H1 (cell line): ENCODE measurements around the gene PCID2. TPM values are rescaled to one million over a fixed set of nuclear protein-coding genes. Genes with fewer than 3 reads are reported as not detected.

Experiments
- CTCF ChIA-PET: fragments of 300-600 bp; sonication (Branson Sonifier 250); formaldehyde crosslinking; loops from one replicate; lab custom pipeline; 2021; ENCODE audit not compliant: partially characterized antibody; lab: Charles Lee
- POLR2A ChIA-PET: fragments of 300-600 bp; sonication (Branson Sonifier 250); formaldehyde crosslinking; loops from one replicate; lab custom pipeline; 2021; ENCODE audit warnings: inconsistent platforms; ENCODE audit not compliant: partially characterized antibody; lab: Charles Lee
- DNase-seq, 2 experiments: peaks; one replicate each; pipeline versions ENCODE4 v3.0.0 to v3.0.0-alpha.2; 2010 to 2022; ENCODE audit warnings: low spot score in 2 of 2, low read depth in 1 of 2, mixed read lengths in 1 of 2
- FAIRE-seq: peaks from 2 replicates; lab custom pipeline; 2011; peaks lifted over from hg19 to GRCh38; lab: Jason Lieb, UNC
- H2AFZ ChIP-seq: 2 replicates; pipeline ENCODE4 v1.8.1; 2012; ENCODE audit warnings: low read length, inconsistent platforms
- H2AK5ac ChIP-seq: 2 replicates; pipeline ENCODE4 v1.6.1; 2013; ENCODE audit warnings: low read depth, low read length
- H2BK120ac ChIP-seq: replicated peaks from 2 replicates; pipeline ENCODE3; 2013; ENCODE audit warnings: low read depth, low read length, inconsistent platforms
- H2BK12ac ChIP-seq: 2 replicates; pipeline ENCODE4 v1.6.1; 2013; ENCODE audit warnings: low read depth, low read length
- H2BK15ac ChIP-seq: 2 replicates; pipeline ENCODE4 v1.6.1; 2013; ENCODE audit warnings: low read length
- H2BK20ac ChIP-seq: 2 replicates; pipeline ENCODE4 v1.6.1; 2013; ENCODE audit warnings: low read length
- H2BK5ac ChIP-seq: 2 replicates; pipeline ENCODE4 v1.6.1; 2013; ENCODE audit warnings: low read depth, low read length
- H3K14ac ChIP-seq: 2 replicates; pipeline ENCODE4 v1.6.1; 2013; ENCODE audit warnings: inconsistent platforms; ENCODE audit not compliant: insufficient read length
- H3K18ac ChIP-seq: 2 replicates; pipeline ENCODE4 v1.6.1; 2013; ENCODE audit warnings: low read length; ENCODE audit errors: extremely low read depth
- H3K23ac ChIP-seq: 2 replicates; pipeline ENCODE4 v1.6.1; 2013; ENCODE audit warnings: inconsistent platforms; ENCODE audit not compliant: insufficient read length
- H3K23me2 ChIP-seq: 2 replicates; pipeline ENCODE4 v1.6.1; 2013; ENCODE audit warnings: low read depth, low read length
- H3K27ac ChIP-seq: 2 replicates; pipeline ENCODE4 v1.6.1; 2011; ENCODE audit warnings: low read depth, low read length, inconsistent platforms
- H3K27me3 ChIP-seq, 4 experiments: replicated peaks in 1 of 4; 1 replicate in 1 of 4; 2 replicates in 3 of 4; pipeline versions ENCODE4 v1.6.1 to v1.8.1; 2011 to 2013; ENCODE audit warnings: low read length in 3 of 4, mild to moderate bottlenecking in 3 of 4, inconsistent platforms in 2 of 4, mixed read lengths in 2 of 4, moderate library complexity in 1 of 4; ENCODE audit not compliant: control insufficient read depth in 3 of 4, insufficient read depth in 3 of 4; ENCODE audit errors: extremely low read depth in 1 of 4
- H3K36me3 ChIP-seq, 4 experiments: 2 replicates each; pipeline versions ENCODE4 v1.6.1 to v1.8.1; 2011 to 2013; ENCODE audit warnings: mild to moderate bottlenecking in 4 of 4, low read length in 3 of 4, moderate library complexity in 2 of 4, control low read depth in 1 of 4, inconsistent platforms in 1 of 4; ENCODE audit not compliant: insufficient read depth in 4 of 4, control insufficient read depth in 2 of 4
- H3K4ac ChIP-seq: replicated peaks from 2 replicates; pipeline ENCODE3; 2013; ENCODE audit warnings: low read length, low read depth, mixed read lengths, inconsistent platforms; ENCODE audit not compliant: insufficient read length
- H3K4me1 ChIP-seq, 4 experiments: replicated peaks in 1 of 4; 1 replicate in 1 of 4; 2 replicates in 3 of 4; pipeline versions ENCODE4 v1.6.1 to v1.8.1; 2011 to 2013; ENCODE audit warnings: low read length in 3 of 4, inconsistent platforms in 2 of 4, mixed read lengths in 1 of 4; ENCODE audit not compliant: insufficient read depth in 4 of 4, control insufficient read depth in 3 of 4
- H3K4me2 ChIP-seq, 2 experiments: 2 replicates each; pipeline versions ENCODE4 v1.6.1 to v1.8.1; 2011 to 2013; ENCODE audit warnings: low read depth in 2 of 2, low read length in 2 of 2, control low read depth in 1 of 2, inconsistent platforms in 1 of 2, mild to moderate bottlenecking in 1 of 2; ENCODE audit not compliant: insufficient read depth in 1 of 2
- H3K4me3 ChIP-seq, 4 experiments: fragments of 200-600, 300-600 bp in 1 of 4; sonication (generic), shearing (Covaris generic), sonication (Bioruptor Twin) in 1 of 4; 2 replicates each; pipeline versions ENCODE4 v1.5.1 to v1.8.1; 2011 to 2016; ENCODE audit warnings: low read length in 4 of 4, low read depth in 3 of 4, control low read depth in 2 of 4, inconsistent platforms in 2 of 4, mild to moderate bottlenecking in 2 of 4, mixed read lengths in 1 of 4, moderate library complexity in 1 of 4; ENCODE audit not compliant: insufficient read depth in 2 of 4; ENCODE audit errors: extremely low read depth in 1 of 4
- H3K56ac ChIP-seq: replicated peaks from 2 replicates; pipeline ENCODE3; 2013; ENCODE audit warnings: low read depth, mild to moderate bottlenecking, mixed read lengths, low read length, inconsistent platforms; ENCODE audit not compliant: insufficient read length
- H3K79me1 ChIP-seq: 2 replicates; pipeline ENCODE4 v1.6.1; 2013; ENCODE audit warnings: low read depth, low read length, control low read depth
- H3K79me2 ChIP-seq, 2 experiments: 2 replicates each; pipeline versions ENCODE4 v1.6.1 to v1.8.1; 2012 to 2013; ENCODE audit warnings: low read length in 2 of 2, mild to moderate bottlenecking in 2 of 2, inconsistent platforms in 1 of 2; ENCODE audit not compliant: insufficient read depth in 2 of 2, control insufficient read depth in 1 of 2
- H3K9ac ChIP-seq, 4 experiments: replicated peaks in 1 of 4; 1 replicate in 1 of 4; 2 replicates in 3 of 4; pipeline versions ENCODE4 v1.6.1 to v1.8.1; 2011 to 2013; ENCODE audit warnings: low read depth in 3 of 4, low read length in 3 of 4, control low read depth in 2 of 4, mild to moderate bottlenecking in 2 of 4, moderate library complexity in 2 of 4, inconsistent platforms in 1 of 4; ENCODE audit errors: extremely low read depth in 1 of 4
- H3K9me3 ChIP-seq, 2 experiments: 2 replicates each; pipeline versions ENCODE4 v1.6.1 to v1.8.1; 2012 to 2013; ENCODE audit warnings: mild to moderate bottlenecking in 2 of 2, moderate library complexity in 2 of 2, control low read depth in 1 of 2, inconsistent platforms in 1 of 2, low read depth in 1 of 2, low read length in 1 of 2, mixed read lengths in 1 of 2; ENCODE audit not compliant: insufficient read depth in 2 of 2
- H4K20me1 ChIP-seq, 2 experiments: replicated peaks in 1 of 2; 2 replicates each; pipeline versions ENCODE3 to v1.8.1; 2011 to 2013; ENCODE audit warnings: inconsistent platforms in 2 of 2, low read length in 2 of 2, mild to moderate bottlenecking in 1 of 2; ENCODE audit not compliant: insufficient read depth in 2 of 2, control insufficient read depth in 1 of 2
- H4K5ac ChIP-seq: 2 replicates; pipeline ENCODE4 v1.6.1; 2013; ENCODE audit warnings: low read length, low read depth, mixed read lengths, inconsistent platforms; ENCODE audit not compliant: insufficient read length
- H4K8ac ChIP-seq: 2 replicates; pipeline ENCODE4 v1.8.0; 2013; ENCODE audit warnings: mild to moderate bottlenecking, moderate library complexity, low read length, inconsistent platforms; ENCODE audit not compliant: insufficient read depth; ENCODE audit errors: extremely low read depth
- H4K91ac ChIP-seq: replicated peaks from 2 replicates; pipeline ENCODE3; 2013; ENCODE audit warnings: low read length, mixed read lengths, inconsistent platforms; ENCODE audit not compliant: insufficient read length
- ASH2L ChIP-seq: fragments of 200-600, 300-600 bp; sonication (generic); IDR thresholded peaks from one replicate; pipeline ENCODE4 v1.7.1; 2017; ENCODE audit warnings: low read length
- CBX5 ChIP-seq: fragments of 300-800, 300-1000 bp; sonication (generic); IDR thresholded peaks from 2 replicates; pipeline ENCODE4 v1.7.1; 2016; ENCODE audit warnings: antibody characterized with exemption, low read length, low read depth
- CEBPB ChIP-seq: IDR thresholded peaks from 2 replicates; pipeline ENCODE4 v1.6.1; 2012; ENCODE audit warnings: low read depth, low read length
- CTBP2 ChIP-seq: IDR thresholded peaks from 2 replicates; pipeline ENCODE4 v1.7.0; 2011; ENCODE audit warnings: borderline replicate concordance, mild to moderate bottlenecking, moderate library complexity, mixed read lengths, low read length; ENCODE audit not compliant: insufficient read depth, insufficient read length
- KDM4A ChIP-seq: IDR thresholded peaks from one replicate; pipeline ENCODE4 v1.7.1; 2012; ENCODE audit warnings: low read depth, mild to moderate bottlenecking, moderate library complexity, low read length, inconsistent platforms; ENCODE audit not compliant: severe bottlenecking
- KDM5A ChIP-seq: fragments of 200-600 bp; IDR thresholded peaks from 2 replicates; pipeline ENCODE4 v1.7.1; 2012; ENCODE audit warnings: mild to moderate bottlenecking, low read length, inconsistent platforms, mixed read lengths
- MAFK ChIP-seq: IDR thresholded peaks from 2 replicates; pipeline ENCODE4 v1.6.1; 2012; ENCODE audit warnings: low read depth, mild to moderate bottlenecking, improper control_type of control experiment, low read length
- RBBP5 ChIP-seq: IDR thresholded peaks from 2 replicates; pipeline ENCODE4 v1.7.1; 2012; ENCODE audit warnings: low read depth, mild to moderate bottlenecking, inconsistent platforms, low read length, moderate library complexity, borderline replicate concordance
- RXRA ChIP-seq: IDR thresholded peaks from 2 replicates; pipeline ENCODE4 v1.6.1; 2011; ENCODE audit warnings: low read depth, mild to moderate bottlenecking, low read length, moderate library complexity; ENCODE audit not compliant: insufficient read depth
- SP2 ChIP-seq: IDR thresholded peaks from 2 replicates; pipeline ENCODE4 v1.6.1; 2012; ENCODE audit warnings: mild to moderate bottlenecking, low read length, inconsistent platforms
- SP4 ChIP-seq: IDR thresholded peaks from 2 replicates; pipeline ENCODE4 v1.6.1; 2012; ENCODE audit warnings: low read length, inconsistent platforms
- SUZ12 ChIP-seq: fragments of 200-600 bp; sonication (generic); IDR thresholded peaks from 2 replicates; pipeline ENCODE4 v1.6.1; 2012; ENCODE audit warnings: mild to moderate bottlenecking, inconsistent platforms, low read length, moderate library complexity, mixed read lengths
- TAF7 ChIP-seq: optimal IDR thresholded peaks from 2 replicates; pipeline ENCODE3; 2011; ENCODE audit warnings: low read depth, mild to moderate bottlenecking, inconsistent platforms, low read length, moderate library complexity, borderline replicate concordance
- YY1 ChIP-seq: IDR thresholded peaks from 2 replicates; pipeline ENCODE4 v1.6.1; 2011; ENCODE audit warnings: low read depth, mild to moderate bottlenecking, low read length
- ZNF274 ChIP-seq: IDR thresholded peaks from 2 replicates; pipeline ENCODE4 v1.7.0; 2012; ENCODE audit warnings: low read length, borderline replicate concordance; ENCODE audit errors: extremely low read depth
- WGBS, 2 experiments: shearing (Covaris generic) in 1 of 2; methylation state at CpG; one replicate each; pipeline versions ENCODE4 v1.1.6 to v1.1.7; 2013 to 2015; ENCODE audit warnings: low lambda C conversion rate in 2 of 2, mixed read lengths in 2 of 2, inconsistent platforms in 1 of 2, low coverage in 1 of 2, missing lambda C conversion rate in 1 of 2; ENCODE audit not compliant: insufficient replicate concordance in 2 of 2, insufficient coverage in 1 of 2, insufficient read length in 1 of 2; ENCODE audit errors: extremely low coverage in 1 of 2, missing lambda C conversion rate in 1 of 2; 5-methylcytosine and 5-hydroxymethylcytosine counted together
- polyA plus RNA-seq, 7 experiments: library from polyadenylated mRNA; depleted of rRNA in 3 of 7; stranded (reverse) in 5 of 7; unstranded in 2 of 7; fragments of >200 nt in 5 of 7; fragments of 200-250 nt in 2 of 7; gene quantifications; 1 replicate in 5 of 7; 2 replicates in 1 of 7; 4 replicates in 1 of 7; pipeline versions ENCODE4 v1.2.1 to v1.2.3, GENCODE V29; 2011 to 2013; ENCODE audit warnings: missing spikeins in 2 of 7, mixed read lengths in 2 of 7
- total RNA-seq: library from RNA; stranded (reverse); fragmentation: NEBNext Ultra II Directional; extraction: Animal tissue kit (Norgen Biotek cat#: 25700); gene quantifications from 2 replicates; pipeline ENCODE4 v1.2.1, GENCODE V29; 2021

The PCID2 gene
- total and polyA plus RNA-seq, 2 of the 8 experiments (the other 6 are each of a cell fraction or from before 2014, with no cell fraction given): 72.4 to 72.8 TPM

- Histone ChIP-seq H3K23ac (no peak overlapping the region), H3K4ac (no peak overlapping the region), H3K18ac (no peak overlapping the region), H4K8ac (no peak overlapping the region), H3K23me2 (no peaks in the 10 kb centered on the region; the same call in 1 of the 2 replicates), H3K14ac (no peak overlapping the region), H2AFZ (no peak overlapping the region), H2BK20ac (no peak overlapping the region), H3K27me3 (no peaks in the 10 kb centered on the region), H4K91ac (no peak overlapping the region), H3K4me3 (no peak overlapping the region), H3K4me2 (no peak overlapping the region), H2BK12ac (no peak overlapping the region), H4K5ac (no peak overlapping the region), H2BK15ac (no peak overlapping the region), H2AK5ac (no peak overlapping the region), H3K36me3 (peaks cover 16 to 65% (median 45%) of the 10 kb centered on the region in 4 experiments), H3K27ac (no peak overlapping the region), H2BK120ac (no peak overlapping the region), H3K9ac (no peak overlapping the region), H3K79me2 (peaks cover 0 to 20% of the 10 kb centered on the region in 2 experiments; a peak in 2 of 4 replicates), H3K4me1 (no peaks in the 10 kb centered on the region), H4K20me1 (peaks cover 10 to 21% of the 10 kb centered on the region in 2 experiments), H3K79me1 (peaks cover 8% of the 10 kb centered on the region), H3K9me3 (no peaks in the 10 kb centered on the region), H2BK5ac (no peak overlapping the region; the same call in 1 of the 2 replicates), H3K56ac (no peak overlapping the region)
- FAIRE-seq (no peak), DNase-seq (no peak)
- POLR2A ChIA-PET: interaction anchor here (0.6 to 2.1 kb wide), 6 partner anchors 11 to 327 kb away, joined by 3 to 10 read pairs (median 4); partner anchors contain the start of gene CUL4A
- 90% methylated on average over 5 of the region's 5 CpGs; no CpG with 5 or more reads in 1 of the 2 experiments for WGBS, 2 experiments
- CTCF ChIA-PET: interaction anchor here (1.0 to 1.6 kb wide), 4 partner anchors 11 to 286 kb away, joined by 3 read pairs; partner anchors contain the start of gene CUL4A
- TF ChIP-seq YY1: no peak
- TF ChIP-seq RXRA: no peak
- no peak for TF ChIP-seq TAF7
- TF ChIP-seq ZNF274: no peak
- TF ChIP-seq KDM4A: no peak
- no peak for TF ChIP-seq ASH2L
- no peak for TF ChIP-seq KDM5A
- TF ChIP-seq SP2: no peak
- TF ChIP-seq SUZ12: no peak
- TF ChIP-seq RBBP5: no peak
- no peak for TF ChIP-seq MAFK
- TF ChIP-seq CEBPB: no peak
- no peak for TF ChIP-seq CTBP2
- TF ChIP-seq SP4: no peak
- no peak for TF ChIP-seq CBX5
These were observed 20.7 kb upstream of the PCID2 start for GRCh38 chr13:113229161-113229560.
